Raji (cell line): ENCODE data around the gene RERG.

Experiments used
- POLR2A ChIP-seq: IDR thresholded peaks from 2 replicates; pipeline ENCODE4 v1.6.1; 2011; ENCODE audit warnings: low read depth, low read length, control low read depth; ENCODE audit not compliant: insufficient read depth

Gene RERG

GRCh38 chr12:15059123-15059522, 162.1 kb downstream of the RERG start:
- TF ChIP-seq POLR2A, result no peak
